HCT116 (cell line): Measurements from ENCODE around the gene ADAT3. TPM values are rescaled to one million over a fixed set of nuclear protein-coding genes. Genes with fewer than 3 reads are reported as not detected.

Experiments used
- ATAC-seq: fragments of 200-7000 bp; cut with Tn5 transposase; 2 replicates; pipeline ENCODE4 v1.9.1; 2020; ENCODE audit warnings: mild to moderate bottlenecking, moderate library complexity
- BruUV-seq: library from RNA; stranded (reverse); fragments of 400-500 nt; replicated peaks from 2 replicates; lab custom pipeline; 2021; lab: Mats Ljungman, UMichigan
- CTCF ChIA-PET: fragments of 300-600 bp; sonication (Branson Sonifier 250); formaldehyde crosslinking; loops from one replicate; lab custom pipeline; 2021; ENCODE audit warnings: antibody characterized with exemption; lab: Charles Lee
- POLR2A ChIA-PET: fragments of 300-600, 350-600 bp; sonication (Branson Sonifier 250); formaldehyde crosslinking; loops from one replicate; lab custom pipeline; 2021; ENCODE audit warnings: antibody characterized with exemption; lab: Charles Lee
- RAD21 ChIA-PET, 2 experiments: fragments of 300-600 bp; sonication (Branson Sonifier 250); formaldehyde crosslinking; loops; one replicate each; lab custom pipeline; 2023; ENCODE audit warnings: low total read pairs in 2 of 2; ENCODE audit not compliant: uncharacterized antibody in 2 of 2, unreplicated experiment in 2 of 2, low non-redundant PET in 1 of 2; lab: Charles Lee
- DNase-seq: peaks from one replicate; pipeline ENCODE4 v3.0.0-alpha.2; 2010; ENCODE audit warnings: low read depth, low spot score
- H2AFZ ChIP-seq: fragments of 200-600 bp; shearing (Covaris generic), sonication (generic); 2 replicates; pipeline ENCODE4 v1.6.1; 2017; ENCODE audit warnings: low read depth, mixed run types, mixed read lengths, antibody characterized with exemption, low read length; ENCODE audit not compliant: poor library complexity, severe bottlenecking
- H3K27ac ChIP-seq: 2 replicates; pipeline ENCODE4 v1.5.1; 2012; ENCODE audit warnings: low read depth, low read length
- H3K27me3 ChIP-seq: fragments of 200-600 bp; sonication (generic); 2 replicates; pipeline ENCODE4 v1.6.1; 2016; ENCODE audit warnings: mixed run types, low read length, mixed read lengths; ENCODE audit not compliant: insufficient read depth
- H3K36me3 ChIP-seq, 2 experiments: fragments of 200-500 bp in 1 of 2; fragments of 200-600 bp in 1 of 2; sonication (Bioruptor generic) in 1 of 2; sonication (generic) in 1 of 2; 2 replicates each; pipeline versions ENCODE4 v1.5.1 to v1.6.1; 2014 to 2016; ENCODE audit warnings: low read length in 2 of 2, inconsistent platforms in 1 of 2, mixed read lengths in 1 of 2, mixed run types in 1 of 2; ENCODE audit not compliant: insufficient read depth in 2 of 2, control insufficient read depth in 1 of 2
- H3K4me1 ChIP-seq, 2 experiments: fragments of 200-600 bp in 1 of 2; sonication (generic) in 1 of 2; 2 replicates each; pipeline versions ENCODE4 v1.5.1 to v1.6.1; 2012 to 2017; ENCODE audit warnings: low read length in 2 of 2, inconsistent platforms in 1 of 2, mild to moderate bottlenecking in 1 of 2, mixed read lengths in 1 of 2, mixed run types in 1 of 2, moderate library complexity in 1 of 2; ENCODE audit not compliant: insufficient read depth in 2 of 2, control insufficient read depth in 1 of 2
- H3K4me2 ChIP-seq: fragments of 200-600 bp; sonication (generic); 2 replicates; pipeline ENCODE4 v1.6.1; 2017; ENCODE audit warnings: mixed run types, low read length, mixed read lengths
- H3K4me3 ChIP-seq, 2 experiments: fragments of 200-600 bp in 1 of 2; sonication (generic) in 1 of 2; replicated peaks in 1 of 2; 2 replicates each; pipeline ENCODE4 v1.5.1; 2011 to 2016; ENCODE audit warnings: low read length in 2 of 2, control low read depth in 1 of 2, low read depth in 1 of 2, mild to moderate bottlenecking in 1 of 2, mixed read lengths in 1 of 2, mixed run types in 1 of 2
- H3K79me2 ChIP-seq: fragments of 200-600 bp; sonication (generic); 2 replicates; pipeline ENCODE4 v1.6.1; 2017; ENCODE audit warnings: mild to moderate bottlenecking, mixed run types, low read length, moderate library complexity, mixed read lengths; ENCODE audit not compliant: insufficient read depth
- H3K9ac ChIP-seq: fragments of 200-600 bp; sonication (generic); 2 replicates; pipeline ENCODE4 v1.6.1; 2016; ENCODE audit warnings: low read length, mixed read lengths
- H3K9me2 ChIP-seq: fragments of 200-600 bp; sonication (generic), shearing (Covaris generic); 2 replicates; pipeline ENCODE4 v1.6.1; 2017; ENCODE audit warnings: mixed run types, mild to moderate bottlenecking, moderate library complexity; ENCODE audit not compliant: insufficient read depth
- H3K9me3 ChIP-seq, 2 experiments: fragments of 200-500 bp in 1 of 2; fragments of 200-600 bp in 1 of 2; sonication (Bioruptor generic) in 1 of 2; sonication (generic) in 1 of 2; 2 replicates each; pipeline ENCODE4 v1.6.1; 2014 to 2017; ENCODE audit warnings: low read length in 2 of 2, mixed read lengths in 2 of 2, inconsistent platforms in 1 of 2, low read depth in 1 of 2, mild to moderate bottlenecking in 1 of 2, mixed run types in 1 of 2, moderate library complexity in 1 of 2; ENCODE audit not compliant: control insufficient read depth in 1 of 2, insufficient read depth in 1 of 2
- H4K20me1 ChIP-seq: fragments of 200-600 bp; sonication (generic), shearing (Covaris generic); 2 replicates; pipeline ENCODE4 v1.6.1; 2017; ENCODE audit warnings: mixed run types, mild to moderate bottlenecking, moderate library complexity; ENCODE audit not compliant: insufficient read depth
- EGR1 ChIP-seq: IDR thresholded peaks from 2 replicates; pipeline ENCODE4 v1.6.1; 2012; ENCODE audit warnings: low read depth
- ELF1 ChIP-seq: IDR thresholded peaks from 2 replicates; pipeline ENCODE4 v1.6.1; 2012; ENCODE audit warnings: low read depth, borderline replicate concordance
- JUND ChIP-seq: IDR thresholded peaks from 2 replicates; pipeline ENCODE4 v1.6.1; 2012
- MAX ChIP-seq: IDR thresholded peaks from 2 replicates; pipeline ENCODE4 v1.6.1; 2012
- POLR2AphosphoS5 ChIP-seq: IDR thresholded peaks from 2 replicates; pipeline ENCODE4 v1.6.1; 2011; ENCODE audit warnings: mild to moderate bottlenecking, low read depth, low read length, moderate library complexity
- RAD21 ChIP-seq: IDR thresholded peaks from 2 replicates; pipeline ENCODE4 v1.6.1; 2012; ENCODE audit warnings: low read depth, mild to moderate bottlenecking
- SIN3A ChIP-seq: IDR thresholded peaks from 2 replicates; pipeline ENCODE4 v1.6.1; 2012; ENCODE audit warnings: low read depth
- SP1 ChIP-seq: IDR thresholded peaks from 2 replicates; pipeline ENCODE4 v1.6.1; 2012; ENCODE audit warnings: low read depth
- SRF ChIP-seq: IDR thresholded peaks from 2 replicates; pipeline ENCODE4 v1.6.1; 2012; ENCODE audit warnings: low read depth
- YY1 ChIP-seq: IDR thresholded peaks from 2 replicates; pipeline ENCODE4 v1.6.1; 2011; ENCODE audit warnings: low read length, low read depth, moderate library complexity, mild to moderate bottlenecking; ENCODE audit not compliant: insufficient replicate concordance; ENCODE audit errors: extremely low read depth
- ZBTB33 ChIP-seq: IDR thresholded peaks from 2 replicates; pipeline ENCODE4 v1.6.1; 2011; ENCODE audit warnings: mild to moderate bottlenecking, low read length, moderate library complexity; ENCODE audit not compliant: insufficient replicate concordance; ENCODE audit errors: extremely low read depth
- ZFX ChIP-seq: fragments of 450-650 bp; IDR thresholded peaks from 2 replicates; pipeline ENCODE4 v1.6.1; 2017
- ZNF274 ChIP-seq: fragments of 200-500 bp; sonication (Bioruptor generic); IDR thresholded peaks from 2 replicates; pipeline ENCODE4 v1.6.1; 2014; ENCODE audit warnings: mild to moderate bottlenecking, low read depth, low read length, inconsistent platforms
- intact Hi-C: fragments of 100-400 bp; cut with micrococcal nuclease; formaldehyde crosslinking; loops from 2 replicates; pipeline ENCODE4 v1.10.0; 2022
- total RNA-seq: library from RNA; stranded (reverse); gene quantifications from one replicate; pipeline ENCODE4 v1.2.1, GENCODE V29; 2021; ENCODE audit not compliant: unreplicated experiment

Gene ADAT3
- total RNA-seq, 1 experiment from 2014 or later: 15.9 TPM

GRCh38 chr19:1933942-1934341, 28.7 kb downstream of the ADAT3 start:
- ChIA-PET CTCF (interaction anchor here (0.9 kb wide), 1 partner anchor 30 kb away, joined by 3 read pairs; no protein-coding TSS in a partner anchor), RAD21 (no interaction called here), POLR2A (no interaction called here)
- H3K9ac ChIP-seq: no peak overlapping the region
- no peaks in the 10 kb centered on the region for H4K20me1 ChIP-seq
- H3K4me1 ChIP-seq: peaks cover 0 to 21% of the 10 kb centered on the region in 2 experiments; a peak in 2 of 4 replicates
- DNase-seq (no peak), ATAC-seq (no peak)
- H3K9me2 ChIP-seq: no peaks in the 10 kb centered on the region
- no peaks in the 10 kb centered on the region for H3K36me3 ChIP-seq
- no peak overlapping the region for H3K4me3 ChIP-seq
- no peak overlapping the region for H2AFZ ChIP-seq
- no peaks in the 10 kb centered on the region for H3K27me3 ChIP-seq
- peaks cover 0 to 8% of the 10 kb centered on the region in 2 experiments; a peak in 1 of 4 replicates for H3K9me3 ChIP-seq
- no peak overlapping the region for H3K27ac ChIP-seq
- intact Hi-C loops: loop anchor here (10.0 kb wide), 1 partner anchor 131 kb away; no protein-coding TSS in a partner anchor
- BruUV-seq: no TSS peak
- no peak overlapping the region for H3K4me2 ChIP-seq
- no peaks in the 10 kb centered on the region for H3K79me2 ChIP-seq
- no peak for TF ChIP-seq EGR1
- no peak for TF ChIP-seq ZBTB33
- no peak for TF ChIP-seq ZNF274
- TF ChIP-seq MAX: no peak
- TF ChIP-seq SP1: no peak
- no peak for TF ChIP-seq SRF
- TF ChIP-seq RAD21: no peak
- TF ChIP-seq ZFX: no peak
- TF ChIP-seq ELF1: no peak
- TF ChIP-seq POLR2AphosphoS5: no peak
- TF ChIP-seq SIN3A: no peak
- no peak for TF ChIP-seq JUND
- TF ChIP-seq YY1: no peak
